HepG2 (cell line): ENCODE results near the gene ZFP36. TPM values are rescaled to one million over a fixed set of nuclear protein-coding genes. Genes with fewer than 3 reads are reported as not detected.

Experiments used
- HNF4G ChIP-seq, 2 experiments: sonication (generic) in 1 of 2; formaldehyde crosslinking in 1 of 2; IDR thresholded peaks; 2 replicates each; pipeline versions ENCODE4 v1.4.0 to v1.6.1; 2011 to 2020; ENCODE audit warnings: borderline replicate concordance in 2 of 2, low read depth in 2 of 2, mild to moderate bottlenecking in 2 of 2, low read length in 1 of 2, missing genetic modification reagents in 1 of 2, moderate library complexity in 1 of 2
- POLR2AphosphoS5 ChIP-seq: IDR thresholded peaks from 2 replicates; pipeline ENCODE4 v1.6.1; 2012; ENCODE audit warnings: low read depth, low read length
- RBAK ChIP-seq: sonication (generic); formaldehyde crosslinking; IDR thresholded peaks from 2 replicates; pipeline ENCODE4 v1.5.1; 2020; ENCODE audit warnings: mild to moderate bottlenecking, missing genetic modification reagents
- SIN3A ChIP-seq: IDR thresholded peaks from 2 replicates; pipeline ENCODE4 v1.6.1; 2011; ENCODE audit warnings: low read depth, mild to moderate bottlenecking, control low read depth, low read length, borderline replicate concordance
- SP5 ChIP-seq: IDR thresholded peaks from 2 replicates; pipeline ENCODE4 v1.6.1; 2016; ENCODE audit warnings: low read depth, borderline replicate concordance
- WIZ ChIP-seq: sonication (generic); formaldehyde crosslinking; IDR thresholded peaks from 2 replicates; pipeline ENCODE4 v1.5.1; 2020; ENCODE audit warnings: mild to moderate bottlenecking, missing genetic modification reagents
- ZBTB26 ChIP-seq: IDR thresholded peaks from 2 replicates; pipeline ENCODE4 v1.6.1; 2016; ENCODE audit warnings: missing compliant biosample characterization, missing genetic modification reagents, borderline replicate concordance
- ZBTB49 ChIP-seq: sonication (generic); formaldehyde crosslinking; IDR thresholded peaks from 2 replicates; pipeline ENCODE4 v1.4.0; 2020; ENCODE audit warnings: missing genetic modification reagents, borderline replicate concordance
- ZFP36L1 ChIP-seq: sonication (generic); formaldehyde crosslinking; IDR thresholded peaks from 2 replicates; pipeline ENCODE4 v1.8.0; 2022; ENCODE audit warnings: mild to moderate bottlenecking, missing genetic modification reagents, moderate library complexity
- ZFP90 ChIP-seq: sonication (generic); formaldehyde crosslinking; IDR thresholded peaks from 2 replicates; pipeline ENCODE4 v1.8.0; 2022; ENCODE audit warnings: missing genetic modification reagents, mild to moderate bottlenecking, inconsistent platforms, borderline replicate concordance
- ZMYM4 ChIP-seq: sonication (generic); formaldehyde crosslinking; IDR thresholded peaks from 2 replicates; pipeline ENCODE4 v1.8.1; 2023; ENCODE audit warnings: mild to moderate bottlenecking, missing genetic modification reagents
- ZNF264 ChIP-seq: sonication (generic); formaldehyde crosslinking; IDR thresholded peaks from 2 replicates; pipeline ENCODE4 v1.4.0; 2020; ENCODE audit warnings: missing genetic modification reagents
- polyA plus RNA-seq, 8 experiments: library from polyadenylated mRNA; depleted of rRNA in 3 of 8; stranded (reverse) in 7 of 8; unstranded in 1 of 8; fragments of >200 nt; fragmentation: Illumina TruSeq in 4 of 8; extraction: Trizol in 4 of 8; gene quantifications; 2 replicates each; pipeline versions ENCODE4 v1.2.1 to v1.2.3, GENCODE V29; 2011 to 2016; ENCODE audit warnings: low read depth in 4 of 8, missing spikeins in 1 of 8, mixed read lengths in 1 of 8; ENCODE audit not compliant: insufficient read depth in 1 of 8
- total RNA-seq, 5 experiments: library from RNA; depleted of rRNA; stranded (reverse); fragments of >200 nt; fragmentation: Illumina TruSeq; extraction: Trizol; gene quantifications; 2 replicates each; pipeline ENCODE4 v1.2.3, GENCODE V29; 2016; ENCODE audit warnings: low read depth in 1 of 5
- TF ChIP-seq, protein P1 (sequence below): sonication (generic); formaldehyde crosslinking; IDR thresholded peaks from 2 replicates; pipeline ENCODE4 v1.5.0; 2020; ENCODE audit warnings: mild to moderate bottlenecking, missing genetic modification reagents, moderate library complexity
- TF ChIP-seq, protein P2 (sequence below): sonication (generic); formaldehyde crosslinking; IDR thresholded peaks from 2 replicates; pipeline ENCODE4 v1.4.0; 2020; ENCODE audit warnings: missing genetic modification reagents, borderline replicate concordance
- TF ChIP-seq, protein P3 (sequence below): sonication (generic); formaldehyde crosslinking; IDR thresholded peaks from 2 replicates; pipeline ENCODE4 v1.9.0; 2021; ENCODE audit warnings: missing genetic modification reagents, borderline replicate concordance
- TF ChIP-seq, protein P4 (sequence below): sonication (generic); formaldehyde crosslinking; IDR thresholded peaks from 2 replicates; pipeline ENCODE4 v1.4.0; 2020; ENCODE audit warnings: missing genetic modification reagents, borderline replicate concordance

Gene ZFP36
- total and polyA plus RNA-seq, 2 of the 13 experiments (the other 11 are each of a cell fraction or from before 2014, with no cell fraction given): 1.4 to 1.7 TPM

- TF ChIP-seq SIN3A (0 out of 2 replicates have a peak, but pooled peaks have one; percentile 57), ZBTB26 (no peak), ZNF264 (CRISPR knock-in tag) (no peak), RBAK (CRISPR knock-in tag) (no peak), ZFP36L1 (CRISPR knock-in tag) (no peak), WIZ (CRISPR knock-in tag) (no peak), ZFP90 (CRISPR knock-in tag) (no peak), HNF4G (IDR thresholded peaks at IDR 0.05; ENCODE audit: borderline replicate concordance, low read depth, low read length) (no peak), HNF4G (CRISPR knock-in tag; IDR thresholded peaks at IDR 0.05; ENCODE audit: borderline replicate concordance, low read depth) (no peak), ZBTB49 (CRISPR knock-in tag) (no peak), SP5 (CRISPR knock-in tag) (no peak), ZMYM4 (CRISPR knock-in tag) (no peak), POLR2AphosphoS5 (no peak; the same call in 1 of the 2 replicates)
- TF ChIP-seq, protein P1, sequence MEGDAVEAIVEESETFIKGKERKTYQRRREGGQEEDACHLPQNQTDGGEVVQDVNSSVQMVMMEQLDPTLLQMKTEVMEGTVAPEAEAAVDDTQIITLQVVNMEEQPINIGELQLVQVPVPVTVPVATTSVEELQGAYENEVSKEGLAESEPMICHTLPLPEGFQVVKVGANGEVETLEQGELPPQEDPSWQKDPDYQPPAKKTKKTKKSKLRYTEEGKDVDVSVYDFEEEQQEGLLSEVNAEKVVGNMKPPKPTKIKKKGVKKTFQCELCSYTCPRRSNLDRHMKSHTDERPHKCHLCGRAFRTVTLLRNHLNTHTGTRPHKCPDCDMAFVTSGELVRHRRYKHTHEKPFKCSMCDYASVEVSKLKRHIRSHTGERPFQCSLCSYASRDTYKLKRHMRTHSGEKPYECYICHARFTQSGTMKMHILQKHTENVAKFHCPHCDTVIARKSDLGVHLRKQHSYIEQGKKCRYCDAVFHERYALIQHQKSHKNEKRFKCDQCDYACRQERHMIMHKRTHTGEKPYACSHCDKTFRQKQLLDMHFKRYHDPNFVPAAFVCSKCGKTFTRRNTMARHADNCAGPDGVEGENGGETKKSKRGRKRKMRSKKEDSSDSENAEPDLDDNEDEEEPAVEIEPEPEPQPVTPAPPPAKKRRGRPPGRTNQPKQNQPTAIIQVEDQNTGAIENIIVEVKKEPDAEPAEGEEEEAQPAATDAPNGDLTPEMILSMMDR (CRISPR knock-in tag): no peak
- TF ChIP-seq, protein P2, sequence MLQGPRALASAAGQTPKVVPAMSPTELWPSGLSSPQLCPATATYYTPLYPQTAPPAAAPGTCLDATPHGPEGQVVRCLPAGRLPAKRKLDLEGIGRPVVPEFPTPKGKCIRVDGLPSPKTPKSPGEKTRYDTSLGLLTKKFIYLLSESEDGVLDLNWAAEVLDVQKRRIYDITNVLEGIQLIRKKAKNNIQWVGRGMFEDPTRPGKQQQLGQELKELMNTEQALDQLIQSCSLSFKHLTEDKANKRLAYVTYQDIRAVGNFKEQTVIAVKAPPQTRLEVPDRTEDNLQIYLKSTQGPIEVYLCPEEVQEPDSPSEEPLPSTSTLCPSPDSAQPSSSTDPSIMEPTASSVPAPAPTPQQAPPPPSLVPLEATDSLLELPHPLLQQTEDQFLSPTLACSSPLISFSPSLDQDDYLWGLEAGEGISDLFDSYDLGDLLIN (CRISPR knock-in tag): no peak
- TF ChIP-seq, protein P3, sequence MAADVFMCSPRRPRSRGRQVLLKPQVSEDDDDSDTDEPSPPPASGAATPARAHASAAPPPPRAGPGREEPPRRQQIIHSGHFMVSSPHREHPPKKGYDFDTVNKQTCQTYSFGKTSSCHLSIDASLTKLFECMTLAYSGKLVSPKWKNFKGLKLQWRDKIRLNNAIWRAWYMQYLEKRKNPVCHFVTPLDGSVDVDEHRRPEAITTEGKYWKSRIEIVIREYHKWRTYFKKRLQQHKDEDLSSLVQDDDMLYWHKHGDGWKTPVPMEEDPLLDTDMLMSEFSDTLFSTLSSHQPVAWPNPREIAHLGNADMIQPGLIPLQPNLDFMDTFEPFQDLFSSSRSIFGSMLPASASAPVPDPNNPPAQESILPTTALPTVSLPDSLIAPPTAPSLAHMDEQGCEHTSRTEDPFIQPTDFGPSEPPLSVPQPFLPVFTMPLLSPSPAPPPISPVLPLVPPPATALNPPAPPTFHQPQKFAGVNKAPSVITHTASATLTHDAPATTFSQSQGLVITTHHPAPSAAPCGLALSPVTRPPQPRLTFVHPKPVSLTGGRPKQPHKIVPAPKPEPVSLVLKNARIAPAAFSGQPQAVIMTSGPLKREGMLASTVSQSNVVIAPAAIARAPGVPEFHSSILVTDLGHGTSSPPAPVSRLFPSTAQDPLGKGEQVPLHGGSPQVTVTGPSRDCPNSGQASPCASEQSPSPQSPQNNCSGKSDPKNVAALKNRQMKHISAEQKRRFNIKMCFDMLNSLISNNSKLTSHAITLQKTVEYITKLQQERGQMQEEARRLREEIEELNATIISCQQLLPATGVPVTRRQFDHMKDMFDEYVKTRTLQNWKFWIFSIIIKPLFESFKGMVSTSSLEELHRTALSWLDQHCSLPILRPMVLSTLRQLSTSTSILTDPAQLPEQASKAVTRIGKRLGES (CRISPR knock-in tag): no peak
- TF ChIP-seq, protein P4, sequence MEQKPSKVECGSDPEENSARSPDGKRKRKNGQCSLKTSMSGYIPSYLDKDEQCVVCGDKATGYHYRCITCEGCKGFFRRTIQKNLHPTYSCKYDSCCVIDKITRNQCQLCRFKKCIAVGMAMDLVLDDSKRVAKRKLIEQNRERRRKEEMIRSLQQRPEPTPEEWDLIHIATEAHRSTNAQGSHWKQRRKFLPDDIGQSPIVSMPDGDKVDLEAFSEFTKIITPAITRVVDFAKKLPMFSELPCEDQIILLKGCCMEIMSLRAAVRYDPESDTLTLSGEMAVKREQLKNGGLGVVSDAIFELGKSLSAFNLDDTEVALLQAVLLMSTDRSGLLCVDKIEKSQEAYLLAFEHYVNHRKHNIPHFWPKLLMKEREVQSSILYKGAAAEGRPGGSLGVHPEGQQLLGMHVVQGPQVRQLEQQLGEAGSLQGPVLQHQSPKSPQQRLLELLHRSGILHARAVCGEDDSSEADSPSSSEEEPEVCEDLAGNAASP (CRISPR knock-in tag): 0 out of 2 replicates have a peak, but pooled peaks have one; percentile 29
These were observed 3.6 kb downstream of the ZFP36 start (continued) for GRCh38 chr19:39410017-39410830.
